Spleen (tissue), 11 donors: ENCODE measurements around the gene CTDSPL. TPM values are rescaled to one million over a fixed set of nuclear protein-coding genes. Genes with fewer than 3 reads are reported as not detected.
"Not testable (repeated sequence)": the region's sequence is repeated elsewhere in the genome, so short reads cannot be mapped to it uniquely, and the experiment has no call there.

Experiments
- DNase-seq: peaks from one replicate; pipeline ENCODE4 v3.0.0-alpha.2; 2020
- H3K27ac ChIP-seq, 8 donors: fragments of 200-600 bp; sonication (generic) in 7 of 8; 1 replicate in 4 of 8; 2 replicates in 4 of 8; pipeline versions ENCODE4 v1.5.0 to v1.8.0; 2016 to 2021; ENCODE audit warnings: inconsistent platforms in 4 of 8, mild to moderate bottlenecking in 4 of 8, moderate library complexity in 1 of 8
- H3K27me3 ChIP-seq, 7 donors: fragments of 200-600 bp; sonication (generic) in 6 of 7; replicated peaks in 1 of 7; 1 replicate in 4 of 7; 2 replicates in 3 of 7; pipeline versions ENCODE4 v1.5.0 to v1.8.0; 2016 to 2021; ENCODE audit warnings: inconsistent platforms in 3 of 7, mild to moderate bottlenecking in 1 of 7
- H3K36me3 ChIP-seq, 6 donors: fragments of 200-600 bp; sonication (generic) in 5 of 6; 1 replicate in 4 of 6; 2 replicates in 2 of 6; pipeline versions ENCODE4 v1.5.0 to v1.8.0; 2016 to 2021; ENCODE audit warnings: inconsistent platforms in 2 of 6
- H3K4me1 ChIP-seq, 6 donors: fragments of 200-600 bp; sonication (generic) in 5 of 6; 1 replicate in 3 of 6; 2 replicates in 3 of 6; pipeline versions ENCODE4 v1.5.0 to v1.8.0; 2016 to 2021; ENCODE audit warnings: inconsistent platforms in 3 of 6
- H3K4me3 ChIP-seq, 8 donors: fragments of 200-600 bp; sonication (generic) in 7 of 8; 1 replicate in 4 of 8; 2 replicates in 4 of 8; pipeline versions ENCODE4 v1.5.0 to v1.8.0; 2016 to 2021; ENCODE audit warnings: inconsistent platforms in 4 of 8, mild to moderate bottlenecking in 4 of 8, moderate library complexity in 2 of 8
- H3K9me3 ChIP-seq, 8 donors: fragments of 200-600 bp; sonication (generic) in 7 of 8; 1 replicate in 4 of 8; 2 replicates in 4 of 8; pipeline versions ENCODE4 v1.5.0 to v1.8.0; 2016 to 2021; ENCODE audit warnings: inconsistent platforms in 4 of 8
- CTCF ChIP-seq, 11 experiments: fragments of 200-600 bp in 7 of 11; fragments of 450-650 bp in 4 of 11; sonication (generic) in 4 of 11; IDR thresholded peaks in 8 of 11; conservative IDR thresholded peaks in 3 of 11; 1 replicate in 7 of 11; 2 replicates in 4 of 11; pipeline versions ENCODE4 v1.4.0 to v1.8.0; 2016 to 2021; ENCODE audit warnings: antibody characterized with exemption in 11 of 11, inconsistent platforms in 4 of 11, mild to moderate bottlenecking in 1 of 11
- POLR2A ChIP-seq, 3 donors: fragments of 450-650 bp; IDR thresholded peaks; one replicate each; pipeline ENCODE4 v1.5.1; 2017; ENCODE audit warnings: antibody characterized with exemption in 3 of 3, mild to moderate bottlenecking in 1 of 3
- POLR2AphosphoS5 ChIP-seq, 3 donors: sonication (generic); formaldehyde crosslinking; IDR thresholded peaks; one replicate each; pipeline ENCODE4 v1.5.1; 2017; ENCODE audit warnings: antibody characterized with exemption in 3 of 3
- whole genome bisulfite sequencing, 5 donors: extraction: QIAGEN DNeasy Blood & Tissue Kit in 3 of 5; methylation state at CpG; one replicate each; pipeline versions ENCODE4 v1.1.5 to v1.1.7; 2013 to 2018; 5-methylcytosine and 5-hydroxymethylcytosine counted together
- intact Hi-C: fragments of 100-400 bp; cut with DNase I; formaldehyde crosslinking; loops from one replicate; pipeline ENCODE4 v1.15.0; 2023; ENCODE audit warnings: low total_unique reads
- polyA plus RNA-seq, 3 donors: library from polyadenylated mRNA; stranded (reverse); fragments of 200-250 nt; gene quantifications; one replicate each; pipeline ENCODE4 v1.2.1, GENCODE V29; 2013
- total RNA-seq, 7 donors: library from RNA; depleted of rRNA in 3 of 7; stranded (reverse); fragments of >200 nt in 3 of 7; fragmentation: NEBNext Ultra II Directional in 4 of 7; extraction: Animal tissue kit (Norgen Biotek cat#: 25700) in 4 of 7; gene quantifications; one replicate each; pipeline versions ENCODE4 v1.1.0 to v1.2.1, GENCODE V29; 2016 to 2021
- donor health status: healthy with polysubstance abuse.
- donor health status: DM: no; HTN: no; CAD: no; lungs with moderate emphysema.
- donor health status: DM: no; HTN: no; CAD: no.
- donor health status: Bipolar disorder and iron deficiency.
- donor health status: healthy.
- donor health status: DM: no; HTN: no; CAD: no.
- donor health status: DM: yes; HTN: yes; CAD: no.

CTDSPL gene
- total and polyA plus RNA-seq, 10 donors: 3.9 to 46.0 (median 26.2) TPM

GRCh38 chr3:37987315-37987697 is 125.6 kb downstream of the CTDSPL start:
- no peaks in the 10 kb centered on the region for H3K27me3 ChIP-seq
- WGBS, 5 donors: 70 to 100% (median 89%) methylated on average over 1 to 2 of the region's 2 CpGs
- intact Hi-C loops: no loop called here
- H3K4me1 ChIP-seq: peaks cover 0 to 36% (median 0%) of the 10 kb centered on the region in 6 donors
- no peak overlapping the region for H3K4me3 ChIP-seq
- H3K27ac ChIP-seq: peak overlapping the region in 2 of 8 donors; percentile 29 to 72
- TF ChIP-seq POLR2A (IDR thresholded peaks at IDR 0.05) (no peak), POLR2AphosphoS5 (IDR thresholded peaks at IDR 0.05) (no peak), CTCF (IDR thresholded peaks at IDR 0.05 in 8 of 11, conservative IDR thresholded peaks at IDR 0.05 in 3 of 11) (no peak)
- peaks cover 0 to 23% (median 0%) of the 10 kb centered on the region in 6 donors for H3K36me3 ChIP-seq
- DNase-seq: peak; percentile 64
- no peaks in the 10 kb centered on the region for H3K9me3 ChIP-seq

- no peaks in the 10 kb centered on the region for H3K27me3 ChIP-seq
- TF ChIP-seq POLR2AphosphoS5 (IDR thresholded peaks at IDR 0.05): no peak
- no peak for TF ChIP-seq CTCF (IDR thresholded peaks at IDR 0.05 in 8 of 11, conservative IDR thresholded peaks at IDR 0.05 in 3 of 11)
- TF ChIP-seq POLR2A (IDR thresholded peaks at IDR 0.05): no peak
- intact Hi-C loops: no loop called here
- no peak overlapping the region for H3K4me3 ChIP-seq
- no peaks in the 10 kb centered on the region for H3K9me3 ChIP-seq
- WGBS, 5 donors: 68 to 94% (median 81%) methylated on average over 6 to 7 of the region's 7 CpGs
- H3K27ac ChIP-seq: peak overlapping the region in 2 of 8 donors; percentile 29 to 72
- DNase-seq: peak; percentile 72
- H3K36me3 ChIP-seq: peaks cover 0 to 18% (median 0%) of the 10 kb centered on the region in 6 donors
- H3K4me1 ChIP-seq: peaks cover 0 to 36% (median 0%) of the 10 kb centered on the region in 6 donors
These were observed 126.1 kb downstream of the CTDSPL start for GRCh38 chr3:37987751-37988179.

- H3K9me3 ChIP-seq, intact Hi-C loops, H3K4me3 ChIP-seq, H3K27me3 ChIP-seq: not testable (repeated sequence)
- Histone ChIP-seq H3K4me1 (peaks cover 0 to 41% (median 4%) of the 10 kb centered on the region in 6 donors), H3K36me3 (peaks cover 0 to 15% (median 0%) of the 10 kb centered on the region in 6 donors), H3K27ac (peak overlapping the region in 2 of 8 donors; percentile 52 to 72)
- peak; percentile 67 for DNase-seq
- 69 to 87% (median 81%) methylated on average over 10 of the region's 10 CpGs for WGBS, 5 donors
These were observed 126.7 kb downstream of the CTDSPL start for GRCh38 chr3:37988376-37988775.

GRCh38 chr3:37988931-37989525 is 127.3 kb downstream of the CTDSPL start:
- H3K27ac ChIP-seq: peak overlapping the region in 2 of 8 donors; percentile 52 to 72
- peaks cover 0 to 41% (median 9%) of the 10 kb centered on the region in 6 donors for H3K4me1 ChIP-seq
- H3K9me3 ChIP-seq: no peaks in the 10 kb centered on the region
- H3K27me3 ChIP-seq: no peaks in the 10 kb centered on the region
- no peak overlapping the region for H3K4me3 ChIP-seq
- DNase-seq: peak; percentile 67
- 82 to 89% (median 87%) methylated on average over 15 of the region's 15 CpGs for WGBS, 5 donors
- peaks cover 0 to 15% (median 0%) of the 10 kb centered on the region in 6 donors for H3K36me3 ChIP-seq
- intact Hi-C loops: no loop called here
- TF ChIP-seq CTCF (IDR thresholded peaks at IDR 0.05 in 8 of 11, conservative IDR thresholded peaks at IDR 0.05 in 3 of 11): no peak
- TF ChIP-seq POLR2AphosphoS5 (IDR thresholded peaks at IDR 0.05): no peak
- no peak for TF ChIP-seq POLR2A (IDR thresholded peaks at IDR 0.05)
